HepG2 (cell line): ENCODE data around the gene GARS1.

Source experiments
- CTCF ChIP-seq: sonication (generic); formaldehyde crosslinking; IDR thresholded peaks from 2 replicates; pipeline ENCODE4 v1.5.0; 2020; ENCODE audit warnings: mild to moderate bottlenecking, missing genetic modification reagents, moderate library complexity
- JUND ChIP-seq: sonication (generic); formaldehyde crosslinking; IDR thresholded peaks from 2 replicates; pipeline ENCODE4 v1.8.0; 2022; ENCODE audit warnings: mild to moderate bottlenecking, missing genetic modification reagents
- NR2F6 ChIP-seq, 2 experiments: IDR thresholded peaks; 2 replicates each; pipeline ENCODE4 v1.6.1; 2016; ENCODE audit warnings: antibody characterized with exemption in 1 of 2, mild to moderate bottlenecking in 1 of 2
- TBX3 ChIP-seq: fragments of 450-650 bp; IDR thresholded peaks from 2 replicates; pipeline ENCODE4 v1.6.1; 2017; ENCODE audit warnings: antibody characterized with exemption, mild to moderate bottlenecking, inconsistent platforms, borderline replicate concordance
- TFDP2 ChIP-seq: sonication (generic); formaldehyde crosslinking; IDR thresholded peaks from 2 replicates; pipeline ENCODE4 v1.4.0; 2020; ENCODE audit warnings: missing genetic modification reagents
- TRIM24 ChIP-seq: sonication (generic); formaldehyde crosslinking; IDR thresholded peaks from 2 replicates; pipeline ENCODE4 v1.8.0; 2022; ENCODE audit warnings: mild to moderate bottlenecking, missing genetic modification reagents
- ZFP37 ChIP-seq: sonication (generic); formaldehyde crosslinking; IDR thresholded peaks from 2 replicates; pipeline ENCODE4 v1.4.0; 2020; ENCODE audit warnings: missing genetic modification reagents, borderline replicate concordance
- ZNF275 ChIP-seq: sonication (generic); formaldehyde crosslinking; IDR thresholded peaks from 2 replicates; pipeline ENCODE4 v1.8.0; 2022; ENCODE audit warnings: missing genetic modification reagents, mild to moderate bottlenecking, inconsistent platforms, borderline replicate concordance
- ZNF407 ChIP-seq: sonication (generic); formaldehyde crosslinking; IDR thresholded peaks from one replicate; pipeline ENCODE4 v1.5.1; 2020; ENCODE audit warnings: mild to moderate bottlenecking, missing genetic modification reagents; ENCODE audit errors: not compliant biosample characterization
- ZNF777 ChIP-seq: sonication (generic); formaldehyde crosslinking; IDR thresholded peaks from 2 replicates; pipeline ENCODE4 v1.4.0; 2020; ENCODE audit warnings: missing genetic modification reagents

- TF ChIP-seq TBX3 = no peak
- no peak for TF ChIP-seq CTCF (CRISPR knock-in tag)
- no peak for TF ChIP-seq ZNF275 (CRISPR knock-in tag)
- no peak for TF ChIP-seq ZFP37
- no peak for TF ChIP-seq ZNF777 (CRISPR knock-in tag)
- TF ChIP-seq TRIM24 (CRISPR knock-in tag) = no peak
- TF ChIP-seq NR2F6 (IDR thresholded peaks at IDR 0.05) = no peak
- TF ChIP-seq NR2F6 (CRISPR knock-in tag; IDR thresholded peaks at IDR 0.05) = no peak
- TF ChIP-seq TFDP2 = no peak
- no peak for TF ChIP-seq JUND (CRISPR knock-in tag)
- TF ChIP-seq ZNF407 (CRISPR knock-in tag) = no peak
These were observed 10.3 kb upstream of the GARS1 start for GRCh38 chr7:30584415-30584814.
